H9 (cell line): ENCODE data around the gene CERS1. TPM values are rescaled to one million over a fixed set of nuclear protein-coding genes. Genes with fewer than 3 reads are reported as not detected.

Source experiments
- DNase-seq: peaks from one replicate; pipeline ENCODE4 v3.0.0-alpha.2; 2017
- H2AFZ ChIP-seq: one replicate; pipeline ENCODE4 v1.6.1; 2013; ENCODE audit warnings: mild to moderate bottlenecking, low read length, control low read depth, moderate library complexity
- H2AK5ac ChIP-seq: 2 replicates; pipeline ENCODE4 v1.6.1; 2013; ENCODE audit warnings: low read length, control low read depth, mixed read lengths; ENCODE audit not compliant: insufficient read length
- H2BK120ac ChIP-seq: one replicate; pipeline ENCODE4 v1.6.1; 2013; ENCODE audit warnings: low read depth, mild to moderate bottlenecking, low read length, control low read depth, inconsistent platforms; ENCODE audit not compliant: poor library complexity, severe bottlenecking
- H2BK12ac ChIP-seq: 2 replicates; pipeline ENCODE4 v1.6.1; 2013; ENCODE audit warnings: low read length, control low read depth, mixed read lengths, low read depth; ENCODE audit not compliant: insufficient read length
- H2BK15ac ChIP-seq: 2 replicates; pipeline ENCODE4 v1.6.1; 2013; ENCODE audit warnings: low read depth, low read length, control low read depth
- H2BK20ac ChIP-seq: one replicate; pipeline ENCODE4 v1.6.1; 2013; ENCODE audit warnings: low read depth, mild to moderate bottlenecking, low read length, control low read depth, inconsistent platforms; ENCODE audit not compliant: poor library complexity, severe bottlenecking
- H2BK5ac ChIP-seq: 2 replicates; pipeline ENCODE4 v1.6.1; 2013; ENCODE audit warnings: low read length, control low read depth, mixed read lengths; ENCODE audit not compliant: insufficient read length
- H3K14ac ChIP-seq: 2 replicates; pipeline ENCODE4 v1.6.1; 2013; ENCODE audit warnings: low read length, control low read depth; ENCODE audit not compliant: insufficient read depth
- H3K18ac ChIP-seq: 2 replicates; pipeline ENCODE4 v1.6.1; 2013; ENCODE audit warnings: low read depth, mild to moderate bottlenecking, mixed read lengths, low read length, control low read depth; ENCODE audit not compliant: insufficient read length
- H3K23ac ChIP-seq: 2 replicates; pipeline ENCODE4 v1.6.1; 2013; ENCODE audit warnings: low read length, control low read depth, mixed read lengths, low read depth; ENCODE audit not compliant: insufficient read length
- H3K23me2 ChIP-seq: 2 replicates; pipeline ENCODE4 v1.6.1; 2013; ENCODE audit warnings: low read depth, mild to moderate bottlenecking, mixed read lengths, low read length, control low read depth; ENCODE audit not compliant: insufficient read length, poor library complexity, severe bottlenecking
- H3K27ac ChIP-seq: 2 replicates; pipeline ENCODE4 v1.5.1; 2013; ENCODE audit warnings: low read length, control low read depth, mixed read lengths, low read depth; ENCODE audit not compliant: insufficient read length
- H3K27me3 ChIP-seq: 2 replicates; pipeline ENCODE4 v1.6.1; 2013; ENCODE audit warnings: low read length, control low read depth, inconsistent platforms; ENCODE audit not compliant: insufficient read depth
- H3K4ac ChIP-seq: 2 replicates; pipeline ENCODE4 v1.6.1; 2013; ENCODE audit warnings: low read depth, mild to moderate bottlenecking, control low read depth, inconsistent platforms, low read length, moderate library complexity
- H3K4me1 ChIP-seq: 2 replicates; pipeline ENCODE4 v1.6.1; 2013; ENCODE audit warnings: low read length, control low read depth, inconsistent platforms; ENCODE audit not compliant: insufficient read depth
- H3K4me2 ChIP-seq: 2 replicates; pipeline ENCODE4 v1.6.1; 2013; ENCODE audit warnings: low read length, control low read depth, mixed read lengths; ENCODE audit not compliant: insufficient read length, insufficient read depth
- H3K56ac ChIP-seq: 2 replicates; pipeline ENCODE4 v1.6.1; 2013; ENCODE audit warnings: low read depth, mild to moderate bottlenecking, mixed read lengths, low read length, control low read depth; ENCODE audit not compliant: insufficient read length
- H3K79me1 ChIP-seq: 2 replicates; pipeline ENCODE4 v1.6.1; 2013; ENCODE audit warnings: low read depth, mild to moderate bottlenecking, moderate library complexity, low read length, control low read depth, inconsistent platforms; ENCODE audit not compliant: insufficient read depth, poor library complexity, severe bottlenecking
- H3K79me2 ChIP-seq: 2 replicates; pipeline ENCODE4 v1.6.1; 2013; ENCODE audit warnings: low read length, control low read depth, inconsistent platforms; ENCODE audit not compliant: insufficient read depth
- H3K9ac ChIP-seq: 2 replicates; pipeline ENCODE4 v1.6.1; 2013; ENCODE audit warnings: low read length, control low read depth, mixed read lengths; ENCODE audit not compliant: insufficient read length; ENCODE audit errors: extremely low read depth
- H3K9me3 ChIP-seq: one replicate; pipeline ENCODE4 v1.6.1; 2013; ENCODE audit warnings: low read depth, low read length, inconsistent platforms; ENCODE audit not compliant: control insufficient read depth
- H3T11ph ChIP-seq: one replicate; pipeline ENCODE4 v1.6.1; 2013; ENCODE audit warnings: mild to moderate bottlenecking, low read length, control low read depth, inconsistent platforms
- H4K20me1 ChIP-seq: one replicate; pipeline ENCODE4 v1.6.1; 2013; ENCODE audit not compliant: control insufficient read depth, insufficient read length, insufficient read depth
- H4K5ac ChIP-seq: 2 replicates; pipeline ENCODE4 v1.6.1; 2013; ENCODE audit warnings: low read depth, mild to moderate bottlenecking, mixed read lengths, low read length, control low read depth; ENCODE audit not compliant: insufficient read length
- H4K8ac ChIP-seq: replicated peaks from 2 replicates; pipeline ENCODE4 v1.6.1; 2013; ENCODE audit warnings: low read length, control low read depth, mixed read lengths, low read depth; ENCODE audit not compliant: insufficient read length
- H4K91ac ChIP-seq: 2 replicates; pipeline ENCODE4 v1.6.1; 2013; ENCODE audit warnings: low read depth, mild to moderate bottlenecking, moderate library complexity, mixed read lengths, low read length, control low read depth; ENCODE audit not compliant: insufficient read length
- H3K27ac Mint-ChIP-seq, 3 experiments: 2 replicates in 2 of 3; 3 replicates in 1 of 3; pipeline ENCODE4 v1.8.0; 2020 to 2021; ENCODE audit warnings: mixed read lengths in 3 of 3, mild to moderate bottlenecking in 1 of 3, moderate library complexity in 1 of 3
- H3K27me3 Mint-ChIP-seq: 2 replicates; pipeline ENCODE4 v1.8.0; 2021; ENCODE audit warnings: low read depth, mild to moderate bottlenecking, moderate library complexity, mixed read lengths
- H3K36me3 Mint-ChIP-seq, 3 experiments: 2 replicates in 2 of 3; 3 replicates in 1 of 3; pipeline ENCODE4 v1.8.0; 2020 to 2021; ENCODE audit warnings: low read depth in 3 of 3, mixed read lengths in 3 of 3; ENCODE audit not compliant: insufficient read depth in 1 of 3
- H3K4me1 Mint-ChIP-seq, 2 experiments: 2 replicates each; pipeline ENCODE4 v1.8.0; 2020; ENCODE audit warnings: mixed read lengths in 2 of 2
- H3K4me3 Mint-ChIP-seq, 2 experiments: 2 replicates in 1 of 2; 3 replicates in 1 of 2; pipeline ENCODE4 v1.8.0; 2020 to 2021; ENCODE audit warnings: mild to moderate bottlenecking in 2 of 2, mixed read lengths in 2 of 2, moderate library complexity in 1 of 2
- H3K9me3 Mint-ChIP-seq, 2 experiments: 2 replicates in 1 of 2; 3 replicates in 1 of 2; pipeline ENCODE4 v1.8.0; 2020; ENCODE audit warnings: mild to moderate bottlenecking in 2 of 2, mixed read lengths in 2 of 2, moderate library complexity in 1 of 2
- CTCF ChIP-seq: fragments of 200-600 bp; sonication (generic); conservative IDR thresholded peaks from 3 replicates; pipeline ENCODE4 v1.8.0; 2021; ENCODE audit warnings: antibody characterized with exemption, mild to moderate bottlenecking
- WGBS: extraction: QIAGEN DNeasy Blood & Tissue Kit; methylation state at CpG from one replicate; pipeline ENCODE4 v1.1.7; 2013; ENCODE audit warnings: missing lambda C conversion rate, low lambda C conversion rate, mixed read lengths; ENCODE audit not compliant: insufficient read length; ENCODE audit errors: extremely low coverage; 5-methylcytosine and 5-hydroxymethylcytosine counted together
- total RNA-seq: library from RNA; stranded (reverse); gene quantifications from 2 replicates; pipeline ENCODE4 v1.2.1, GENCODE V29; 2021

CERS1 gene
- total RNA-seq, 1 experiment from 2014 or later = 19.3 TPM

- H3K9me3 ChIP-seq = no peaks in the 10 kb centered on the region
- no peak overlapping the region for H3K14ac ChIP-seq
- H3K27ac ChIP-seq = no peak overlapping the region
- H2AK5ac ChIP-seq = no peak overlapping the region
- no peak overlapping the region for H2BK20ac ChIP-seq
- H3K56ac ChIP-seq = no peak overlapping the region
- H3T11ph ChIP-seq = no peak overlapping the region
- no peak overlapping the region for H2BK15ac ChIP-seq
- Mint-ChIP-seq H3K4me3 (no peak overlapping the region), H3K4me1 (peaks cover 0 to 6% of the 10 kb centered on the region in 2 experiments; a peak in 2 of 4 replicates), H3K36me3 (peaks cover 28 to 81% (median 78%) of the 10 kb centered on the region in 3 experiments; a peak in 6 of 7 replicates), H3K27ac (no peak overlapping the region), H3K9me3 (no peaks in the 10 kb centered on the region), H3K27me3 (no peaks in the 10 kb centered on the region)
- DNase-seq = no peak
- no peak overlapping the region for H2BK12ac ChIP-seq
- no peaks in the 10 kb centered on the region for H3K4me1 ChIP-seq
- H3K23me2 ChIP-seq = no peaks in the 10 kb centered on the region
- H4K8ac ChIP-seq = no peak overlapping the region
- H3K23ac ChIP-seq = no peak overlapping the region
- no CpG with 5 or more reads among the region's 33 CpGs for WGBS
- no peak overlapping the region for H2BK5ac ChIP-seq
- H3K4me2 ChIP-seq = no peak overlapping the region
- no peak overlapping the region for H4K5ac ChIP-seq
- no peak overlapping the region for H2AFZ ChIP-seq
- no peaks in the 10 kb centered on the region for H4K20me1 ChIP-seq
- H3K9ac ChIP-seq = no peak overlapping the region
- no peaks in the 10 kb centered on the region for H3K27me3 ChIP-seq
- no peak overlapping the region for H3K18ac ChIP-seq
- H4K91ac ChIP-seq = no peak overlapping the region
- TF ChIP-seq CTCF = no peak
- no peak overlapping the region for H2BK120ac ChIP-seq
- H3K79me2 ChIP-seq = no peaks in the 10 kb centered on the region
- no peak overlapping the region for H3K4ac ChIP-seq
- H3K79me1 ChIP-seq = no peaks in the 10 kb centered on the region
Observed at GRCh38 chr19:18862976-18863842, 32.7 kb downstream of the CERS1 start.
